Mesendoderm (in vitro differentiated cells): ENCODE measurements around the gene DCC.

Experiments used
- DNase-seq: peaks from one replicate; pipeline ENCODE4 v3.0.0; 2013
- H2AK5ac ChIP-seq: 2 replicates; pipeline ENCODE4 v1.6.1; 2013; ENCODE audit warnings: low read length, inconsistent platforms
- H2BK120ac ChIP-seq: 2 replicates; pipeline ENCODE4 v1.6.1; 2013; ENCODE audit warnings: low read depth, mild to moderate bottlenecking, low read length, moderate library complexity, mixed read lengths
- H2BK15ac ChIP-seq: replicated peaks from 2 replicates; pipeline ENCODE4 v1.6.1; 2013; ENCODE audit warnings: low read depth, mild to moderate bottlenecking, moderate library complexity
- H2BK5ac ChIP-seq: 2 replicates; pipeline ENCODE4 v1.6.1; 2013; ENCODE audit warnings: low read length, inconsistent platforms
- H3K18ac ChIP-seq: 2 replicates; pipeline ENCODE4 v1.6.1; 2013; ENCODE audit warnings: mild to moderate bottlenecking, low read length, mixed read lengths
- H3K23ac ChIP-seq: one replicate; pipeline ENCODE4 v1.6.1; 2013; ENCODE audit warnings: low read length
- H3K27ac ChIP-seq: 2 replicates; pipeline ENCODE4 v1.5.1; 2013; ENCODE audit warnings: low read depth, mild to moderate bottlenecking, inconsistent platforms, low read length, moderate library complexity
- H3K27me3 ChIP-seq: 2 replicates; pipeline ENCODE4 v1.6.1; 2013; ENCODE audit warnings: low read length, control low read depth, mild to moderate bottlenecking, inconsistent platforms; ENCODE audit not compliant: insufficient read depth, poor library complexity
- H3K36me3 ChIP-seq: 2 replicates; pipeline ENCODE4 v1.6.1; 2013; ENCODE audit warnings: low read length, inconsistent platforms; ENCODE audit not compliant: control insufficient read depth, insufficient read depth
- H3K4ac ChIP-seq: one replicate; pipeline ENCODE4 v1.6.1; 2013; ENCODE audit warnings: low read depth, mild to moderate bottlenecking, low read length, moderate library complexity
- H3K4me1 ChIP-seq: 2 replicates; pipeline ENCODE4 v1.6.1; 2013; ENCODE audit warnings: low read depth, low read length, inconsistent platforms; ENCODE audit not compliant: control insufficient read depth
- H3K4me2 ChIP-seq: 2 replicates; pipeline ENCODE4 v1.6.1; 2013; ENCODE audit warnings: low read length
- H3K4me3 ChIP-seq: 2 replicates; pipeline ENCODE4 v1.5.1; 2013; ENCODE audit warnings: mild to moderate bottlenecking, low read length
- H3K56ac ChIP-seq: one replicate; pipeline ENCODE4 v1.6.1; 2013; ENCODE audit warnings: low read length
- H3K79me1 ChIP-seq: 2 replicates; pipeline ENCODE4 v1.6.1; 2013; ENCODE audit warnings: low read length, inconsistent platforms
- H3K79me2 ChIP-seq: 2 replicates; pipeline ENCODE4 v1.6.1; 2013; ENCODE audit warnings: mild to moderate bottlenecking, low read length; ENCODE audit not compliant: control insufficient read depth, insufficient read depth
- H3K9ac ChIP-seq: 2 replicates; pipeline ENCODE4 v1.6.1; 2013; ENCODE audit warnings: low read length, inconsistent platforms
- H4K5ac ChIP-seq: one replicate; pipeline ENCODE4 v1.6.1; 2013; ENCODE audit warnings: low read length
- H4K8ac ChIP-seq: one replicate; pipeline ENCODE4 v1.6.1; 2013; ENCODE audit warnings: low read depth, mild to moderate bottlenecking, control low read depth, low read length, moderate library complexity
- WGBS: extraction: QIAGEN DNeasy Blood & Tissue Kit; methylation state at CpG from one replicate; pipeline ENCODE4 v1.1.7; 2013; ENCODE audit warnings: low lambda C conversion rate, missing lambda C conversion rate; ENCODE audit not compliant: insufficient coverage; ENCODE audit errors: extremely low coverage; 5-methylcytosine and 5-hydroxymethylcytosine counted together

The DCC gene

DNA sequence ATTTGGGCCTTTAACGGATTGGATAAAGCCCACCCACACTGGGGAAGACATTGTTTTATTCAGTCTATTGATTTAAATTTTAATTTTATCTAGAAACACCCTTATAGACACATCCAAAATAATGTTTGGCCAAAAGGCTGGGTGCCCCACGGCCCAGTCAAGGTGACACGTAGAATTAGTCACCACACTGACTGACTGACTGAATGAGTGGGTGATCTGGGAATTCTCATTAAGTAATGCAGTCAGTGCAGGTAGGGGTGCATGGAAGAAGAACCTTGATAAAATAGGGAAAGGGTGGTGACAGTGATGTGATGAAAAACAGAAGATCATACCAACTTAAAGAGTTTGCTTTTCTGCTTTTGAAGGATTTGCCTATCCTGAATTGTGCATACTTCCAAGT, 554.8 kb downstream of the DCC start:
- no peak overlapping the region for H2AK5ac ChIP-seq
- H3K36me3 ChIP-seq = no peaks in the 10 kb centered on the region

DNA sequence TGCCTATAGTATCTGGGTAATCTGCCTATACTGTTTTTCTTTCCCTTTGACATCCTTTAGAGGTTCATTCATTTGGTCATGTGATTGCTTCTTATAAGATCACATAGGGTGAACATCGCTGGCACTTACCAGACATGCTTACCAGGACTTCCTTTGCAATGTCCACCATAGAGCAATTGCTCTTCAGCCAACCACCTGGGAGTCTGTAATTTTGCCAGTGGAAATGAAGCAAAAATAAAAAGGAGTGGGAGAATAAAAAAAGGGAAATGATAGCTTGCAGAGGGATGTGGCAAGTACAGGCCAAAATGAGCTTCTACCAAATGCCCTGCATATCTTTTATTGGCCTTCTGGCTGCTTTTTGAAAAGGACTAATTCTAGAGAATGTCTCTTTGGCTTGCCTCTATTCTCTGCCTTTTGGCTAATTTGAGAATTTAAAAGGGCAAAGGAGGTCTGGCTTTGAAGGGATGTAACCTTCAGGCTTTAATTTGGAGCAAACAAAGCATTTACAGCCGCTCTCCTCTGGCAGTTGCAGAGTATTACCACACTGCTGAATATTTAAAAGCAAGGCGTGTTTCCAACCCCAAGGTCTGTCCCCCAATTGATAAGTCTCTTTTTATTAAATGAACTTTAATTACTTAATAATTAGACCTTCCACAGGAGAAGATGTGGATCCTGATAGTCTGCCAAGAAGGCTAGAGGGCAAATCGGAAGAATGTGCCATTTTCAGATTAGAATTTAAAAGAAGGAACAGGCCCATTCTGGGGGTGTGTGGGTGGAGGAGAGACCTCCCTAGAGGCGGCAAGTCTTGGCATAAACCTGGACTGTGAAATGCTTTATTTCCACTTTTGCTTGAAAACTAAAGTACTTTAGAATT, 557.9 kb downstream of the DCC start:
- Histone ChIP-seq H2BK5ac (no peak overlapping the region), H3K4me2 (no peak overlapping the region), H3K9ac (no peak overlapping the region), H3K27me3 (no peaks in the 10 kb centered on the region), H3K23ac (no peak overlapping the region), H2AK5ac (no peak overlapping the region), H4K8ac (no peak overlapping the region), H3K4me1 (no peaks in the 10 kb centered on the region), H3K4me3 (no peak overlapping the region), H3K18ac (no peak overlapping the region), H2BK120ac (peak overlapping the region; percentile 39), H3K27ac (no peak overlapping the region), H3K79me1 (no peaks in the 10 kb centered on the region), H3K4ac (no peak overlapping the region), H3K36me3 (no peaks in the 10 kb centered on the region), H3K56ac (no peak overlapping the region), H3K79me2 (no peaks in the 10 kb centered on the region), H2BK15ac (peak overlapping the region; percentile 1), H4K5ac (no peak overlapping the region)
- WGBS = no CpG with 5 or more reads among the region's 5 CpGs
- no peak for DNase-seq

More for the DNA sequence above, 554.8 kb downstream of the DCC start:
- H2BK15ac ChIP-seq = no peak overlapping the region
- H2BK5ac ChIP-seq = no peak overlapping the region
- no peak overlapping the region for H3K4ac ChIP-seq
- no peaks in the 10 kb centered on the region for H3K79me1 ChIP-seq
- H3K79me2 ChIP-seq = no peaks in the 10 kb centered on the region
- H3K18ac ChIP-seq = no peak overlapping the region
- H2BK120ac ChIP-seq = no peak overlapping the region
- H3K4me3 ChIP-seq = no peak overlapping the region
- H3K56ac ChIP-seq = no peak overlapping the region
- no peak overlapping the region for H3K9ac ChIP-seq
- H4K8ac ChIP-seq = no peak overlapping the region
- H3K4me1 ChIP-seq = no peaks in the 10 kb centered on the region
- no peak overlapping the region for H3K23ac ChIP-seq
- no peak overlapping the region for H4K5ac ChIP-seq
- H3K27ac ChIP-seq = no peak overlapping the region
- WGBS = no CpG with 5 or more reads among the region's 3 CpGs
- no peak for DNase-seq
- H3K27me3 ChIP-seq = no peaks in the 10 kb centered on the region
- no peak overlapping the region for H3K4me2 ChIP-seq

DNA sequence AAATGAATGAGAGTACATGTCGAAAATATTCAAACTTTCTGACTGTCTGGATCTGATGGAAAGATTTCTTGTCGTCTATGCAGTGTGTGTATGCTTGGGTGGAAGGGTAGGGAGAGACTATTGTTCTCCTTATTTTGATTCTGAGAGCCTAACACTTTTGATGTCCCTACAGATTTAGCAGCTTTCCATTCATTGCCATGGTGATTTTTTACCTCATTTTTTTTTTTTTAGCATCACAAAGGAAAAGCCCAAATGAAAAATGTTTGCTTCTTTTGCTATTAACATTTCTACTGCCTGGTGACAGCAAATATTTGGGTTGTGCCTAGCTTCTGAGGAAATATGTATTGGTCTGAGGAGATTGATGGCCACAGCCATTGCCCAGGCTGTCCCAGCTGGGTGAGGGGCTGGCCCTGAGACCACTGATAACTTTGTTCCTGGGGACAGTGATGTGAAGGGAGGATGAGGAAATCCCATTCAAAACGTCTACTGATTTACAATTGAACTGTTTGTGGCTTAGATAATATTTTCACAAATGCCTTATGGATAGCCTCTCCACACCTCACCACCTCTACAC, 558.6 kb downstream of the DCC start:
- Histone ChIP-seq H3K79me1 (no peaks in the 10 kb centered on the region), H3K27me3 (no peaks in the 10 kb centered on the region), H2BK15ac (no peak overlapping the region), H2BK5ac (no peak overlapping the region), H3K36me3 (no peaks in the 10 kb centered on the region), H3K4me2 (no peak overlapping the region), H3K27ac (no peak overlapping the region), H3K9ac (no peak overlapping the region), H4K5ac (no peak overlapping the region), H3K4me3 (no peak overlapping the region), H3K18ac (no peak overlapping the region), H2BK120ac (no peak overlapping the region), H3K4ac (no peak overlapping the region), H3K23ac (no peak overlapping the region), H3K56ac (no peak overlapping the region), H2AK5ac (no peak overlapping the region), H3K79me2 (no peaks in the 10 kb centered on the region), H4K8ac (no peak overlapping the region), H3K4me1 (no peaks in the 10 kb centered on the region)
- no CpG with 5 or more reads among the region's 3 CpGs for WGBS
- DNase-seq = no peak

DNA sequence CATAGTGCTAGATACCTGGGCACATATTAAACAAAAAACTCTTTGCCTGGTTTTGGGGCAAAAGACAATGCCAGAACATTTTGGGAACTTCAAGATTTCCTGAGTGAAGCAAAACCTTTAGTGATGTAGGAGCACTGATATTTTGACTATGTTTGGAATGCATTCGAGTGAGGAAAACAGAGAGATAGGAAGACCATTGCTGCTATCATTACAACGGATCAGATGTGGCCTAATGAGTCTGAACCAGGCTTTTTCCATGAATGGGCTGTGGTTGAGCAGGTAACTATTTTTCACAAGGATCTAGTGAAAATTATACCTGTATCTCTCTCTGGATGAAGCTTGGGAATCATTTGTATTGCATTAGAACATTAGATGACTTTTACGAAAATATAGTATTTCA, 562.2 kb downstream of the DCC start:
- Histone ChIP-seq H3K56ac (no peak overlapping the region), H3K4me1 (no peaks in the 10 kb centered on the region), H3K27me3 (no peaks in the 10 kb centered on the region), H2BK5ac (no peak overlapping the region), H2AK5ac (no peak overlapping the region), H3K4ac (no peak overlapping the region), H3K79me2 (no peaks in the 10 kb centered on the region), H4K5ac (no peak overlapping the region), H3K18ac (no peak overlapping the region), H3K4me2 (no peak overlapping the region), H4K8ac (no peak overlapping the region), H2BK120ac (no peak overlapping the region), H3K27ac (no peak overlapping the region), H3K79me1 (no peaks in the 10 kb centered on the region), H3K36me3 (no peaks in the 10 kb centered on the region), H3K9ac (no peak overlapping the region), H3K4me3 (no peak overlapping the region), H3K23ac (no peak overlapping the region), H2BK15ac (no peak overlapping the region)
- DNase-seq = peak; percentile 82
- WGBS = no CpG with 5 or more reads among the region's 3 CpGs

DNA sequence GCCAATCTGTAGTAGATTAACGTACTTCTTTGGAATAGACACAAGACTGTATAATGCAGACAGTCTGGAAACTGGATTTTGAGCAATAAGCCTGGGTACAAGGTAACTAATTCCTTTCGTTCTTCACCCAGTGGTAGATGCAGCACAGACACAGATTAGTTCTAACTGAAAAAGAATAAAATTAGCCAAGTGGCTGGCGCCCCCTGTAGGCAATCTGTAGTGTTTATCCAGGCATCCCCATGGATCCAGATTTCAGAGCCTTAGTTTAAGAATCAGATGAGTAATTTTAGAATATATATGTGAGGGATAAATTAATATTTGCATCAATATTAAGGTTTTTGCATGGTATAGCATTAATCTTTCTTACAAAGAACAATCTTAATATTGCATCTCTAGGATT, 563.9 kb downstream of the DCC start:
- DNase-seq = peak; percentile 54
- H2BK15ac ChIP-seq = no peak overlapping the region

More for the DNA sequence above, 563.9 kb downstream of the DCC start:
- H3K79me1 ChIP-seq = no peaks in the 10 kb centered on the region
- H3K18ac ChIP-seq = no peak overlapping the region
- no peak overlapping the region for H3K4me2 ChIP-seq
- no peak overlapping the region for H3K27ac ChIP-seq
- H4K8ac ChIP-seq = no peak overlapping the region
- WGBS = no CpG with 5 or more reads among the region's 3 CpGs
- no peak overlapping the region for H2BK120ac ChIP-seq
- H3K56ac ChIP-seq = no peak overlapping the region
- no peak overlapping the region for H2AK5ac ChIP-seq
- no peak overlapping the region for H3K4ac ChIP-seq
- H3K36me3 ChIP-seq = no peaks in the 10 kb centered on the region
- no peaks in the 10 kb centered on the region for H3K27me3 ChIP-seq
- H3K23ac ChIP-seq = no peak overlapping the region
- H4K5ac ChIP-seq = no peak overlapping the region
- H3K4me3 ChIP-seq = no peak overlapping the region
- no peaks in the 10 kb centered on the region for H3K4me1 ChIP-seq
- H3K9ac ChIP-seq = no peak overlapping the region
- no peak overlapping the region for H2BK5ac ChIP-seq
- no peaks in the 10 kb centered on the region for H3K79me2 ChIP-seq
